ENCODE results near the gene SLC25A44.

DNA sequence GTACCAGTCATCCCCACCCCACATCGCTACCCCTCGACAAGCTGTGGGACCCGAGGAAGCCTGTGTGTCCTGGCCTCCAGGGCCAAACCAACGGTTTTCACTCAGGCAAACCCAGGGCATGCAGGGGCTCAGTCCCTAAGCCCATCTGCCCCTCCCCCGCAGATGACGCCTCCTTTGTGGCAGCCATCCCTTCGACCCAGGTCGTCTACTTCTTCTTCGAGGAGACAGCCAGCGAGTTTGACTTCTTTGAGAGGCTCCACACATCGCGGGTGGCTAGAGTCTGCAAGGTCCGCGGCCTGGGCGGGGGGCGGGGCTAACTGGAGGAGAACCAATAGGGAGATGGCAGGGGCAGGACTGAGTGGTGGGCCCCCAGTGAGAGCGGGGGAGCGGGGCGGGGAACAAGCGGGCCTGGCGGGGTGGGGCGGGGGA, 33.1 kb upstream of the SLC25A44 start:
- no peak for TF ChIP-seq EZH2 (optimal IDR thresholded peaks at IDR 0.05; ENCODE audit: low read depth, low read length)
- TF ChIP-seq, protein P1, sequence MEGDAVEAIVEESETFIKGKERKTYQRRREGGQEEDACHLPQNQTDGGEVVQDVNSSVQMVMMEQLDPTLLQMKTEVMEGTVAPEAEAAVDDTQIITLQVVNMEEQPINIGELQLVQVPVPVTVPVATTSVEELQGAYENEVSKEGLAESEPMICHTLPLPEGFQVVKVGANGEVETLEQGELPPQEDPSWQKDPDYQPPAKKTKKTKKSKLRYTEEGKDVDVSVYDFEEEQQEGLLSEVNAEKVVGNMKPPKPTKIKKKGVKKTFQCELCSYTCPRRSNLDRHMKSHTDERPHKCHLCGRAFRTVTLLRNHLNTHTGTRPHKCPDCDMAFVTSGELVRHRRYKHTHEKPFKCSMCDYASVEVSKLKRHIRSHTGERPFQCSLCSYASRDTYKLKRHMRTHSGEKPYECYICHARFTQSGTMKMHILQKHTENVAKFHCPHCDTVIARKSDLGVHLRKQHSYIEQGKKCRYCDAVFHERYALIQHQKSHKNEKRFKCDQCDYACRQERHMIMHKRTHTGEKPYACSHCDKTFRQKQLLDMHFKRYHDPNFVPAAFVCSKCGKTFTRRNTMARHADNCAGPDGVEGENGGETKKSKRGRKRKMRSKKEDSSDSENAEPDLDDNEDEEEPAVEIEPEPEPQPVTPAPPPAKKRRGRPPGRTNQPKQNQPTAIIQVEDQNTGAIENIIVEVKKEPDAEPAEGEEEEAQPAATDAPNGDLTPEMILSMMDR (IDR thresholded peaks at IDR 0.05; ENCODE audit: low read length): no peak
